A673 (cell line): Measurements from ENCODE around the gene OR5W2. TPM values are rescaled to one million over a fixed set of nuclear protein-coding genes. Genes with fewer than 3 reads are reported as not detected.

ENCODE experiments used
- Bru-seq: library from RNA; stranded (reverse); fragments of 400-500 nt; gene quantifications from one replicate; lab custom pipeline; 2021; lab: Mats Ljungman, UMichigan
- BruChase-seq, 2 experiments: library from RNA; stranded (reverse); fragments of 400-500 nt; gene quantifications; one replicate each; lab custom pipeline; 2021; lab: Mats Ljungman, UMichigan
- BruUV-seq: library from RNA; stranded (reverse); fragments of 400-500 nt; replicated peaks from 2 replicates; lab custom pipeline; 2021; lab: Mats Ljungman, UMichigan
- CTCF ChIA-PET: fragments of 300-600 bp; sonication (Branson Sonifier 250); formaldehyde crosslinking; loops from one replicate; lab custom pipeline; 2022; ENCODE audit warnings: antibody characterized with exemption; lab: Charles Lee
- POLR2A ChIA-PET: fragments of 300-600 bp; sonication (Branson Sonifier 250); formaldehyde crosslinking; loops from one replicate; lab custom pipeline; 2022; ENCODE audit warnings: antibody characterized with exemption; ENCODE audit not compliant: low non-redundant PET; lab: Charles Lee
- DNase-seq: peaks from one replicate; pipeline ENCODE4 v3.0.0-alpha.2; 2015; ENCODE audit warnings: low spot score
- H3K27ac ChIP-seq: fragments of 200-600 bp; sonication (generic); 2 replicates; pipeline ENCODE4 v1.5.1; 2016; ENCODE audit warnings: mixed run types, low read depth, mild to moderate bottlenecking, mixed read lengths, antibody characterized with exemption, low read length; ENCODE audit not compliant: poor library complexity, severe bottlenecking
- H3K27me3 ChIP-seq: fragments of 200-600 bp; sonication (generic); replicated peaks from 2 replicates; pipeline ENCODE4 v1.6.1; 2017; ENCODE audit warnings: mixed run types, low read depth, mild to moderate bottlenecking, mixed read lengths, antibody characterized with exemption, low read length; ENCODE audit not compliant: insufficient read depth, poor library complexity
- H3K36me3 ChIP-seq: fragments of 200-600 bp; sonication (generic); 2 replicates; pipeline ENCODE4 v1.6.1; 2016; ENCODE audit warnings: mixed run types, mild to moderate bottlenecking, mixed read lengths, antibody characterized with exemption, low read length; ENCODE audit not compliant: insufficient read depth, poor library complexity, severe bottlenecking
- H3K4me1 ChIP-seq: fragments of 200-600 bp; sonication (generic); 2 replicates; pipeline ENCODE4 v1.6.1; 2017; ENCODE audit warnings: mixed run types, mild to moderate bottlenecking, mixed read lengths, antibody characterized with exemption, low read length; ENCODE audit not compliant: insufficient read depth, poor library complexity, severe bottlenecking
- H3K4me3 ChIP-seq: fragments of 200-600 bp; sonication (generic); 2 replicates; pipeline ENCODE4 v1.5.1; 2016; ENCODE audit warnings: low read depth, mixed run types, mild to moderate bottlenecking, mixed read lengths, low read length; ENCODE audit not compliant: poor library complexity, severe bottlenecking
- H3K9me3 ChIP-seq: fragments of 200-600 bp; sonication (generic); 2 replicates; pipeline ENCODE4 v1.6.1; 2016; ENCODE audit warnings: mixed run types, low read depth, mild to moderate bottlenecking, mixed read lengths, antibody characterized with exemption, low read length; ENCODE audit not compliant: poor library complexity, severe bottlenecking
- EZH2 ChIP-seq: fragments of 200-600 bp; sonication (generic); IDR thresholded peaks from 2 replicates; pipeline ENCODE4 v1.6.1; 2017; ENCODE audit warnings: borderline replicate concordance, low read depth, mild to moderate bottlenecking, mixed read lengths, antibody characterized with exemption, low read length; ENCODE audit not compliant: poor library complexity, severe bottlenecking
- intact Hi-C: fragments of 100-400 bp; cut with micrococcal nuclease; formaldehyde crosslinking; loops from one replicate; pipeline ENCODE4 v1.10.0; 2022; ENCODE audit not compliant: unreplicated experiment
- long read RNA-seq: library from polyadenylated mRNA; stranded (forward); transcript quantifications from one replicate; pipeline ENCODE4 v2.0.0, GENCODE V29; 2022
- total RNA-seq: library from RNA; stranded (reverse); gene quantifications from 2 replicates; pipeline ENCODE4 v1.2.3, GENCODE V29; 2021
- TF ChIP-seq, protein P1 (sequence below): fragments of 300-800, 200-600 bp; sonication (generic); conservative IDR thresholded peaks from 2 replicates; pipeline ENCODE4 v1.5.1; 2017; ENCODE audit warnings: low read depth, mild to moderate bottlenecking, antibody characterized with exemption, low read length, moderate library complexity, mixed read lengths

The OR5W2 gene
- total RNA-seq (not detected in 2 replicates), Bru-seq, nascent RNA (not detected), BruChase-seq, experiment 1, labeled RNA remaining after a 2-hour chase (not detected), BruChase-seq, experiment 2, labeled RNA remaining after a 6-hour chase (not detected)
- long read RNA-seq, result 0 reads

- DNase-seq, result no peak
- Histone ChIP-seq H3K9me3 (no peaks in the 10 kb centered on the region), H3K4me3 (no peak within 1 kb of the TSS), H3K27ac (no peak within 1 kb of the TSS), H3K36me3 (no peaks in the 10 kb centered on the region), H3K27me3 (no peaks in the 10 kb centered on the region), H3K4me1 (no peaks in the 10 kb centered on the region)
- ChIA-PET CTCF (no interaction called here), POLR2A (no interaction called here)
- BruUV-seq, result no TSS peak
- intact Hi-C loops, result no loop called here
- TF ChIP-seq EZH2, result no peak
- TF ChIP-seq, protein P1, sequence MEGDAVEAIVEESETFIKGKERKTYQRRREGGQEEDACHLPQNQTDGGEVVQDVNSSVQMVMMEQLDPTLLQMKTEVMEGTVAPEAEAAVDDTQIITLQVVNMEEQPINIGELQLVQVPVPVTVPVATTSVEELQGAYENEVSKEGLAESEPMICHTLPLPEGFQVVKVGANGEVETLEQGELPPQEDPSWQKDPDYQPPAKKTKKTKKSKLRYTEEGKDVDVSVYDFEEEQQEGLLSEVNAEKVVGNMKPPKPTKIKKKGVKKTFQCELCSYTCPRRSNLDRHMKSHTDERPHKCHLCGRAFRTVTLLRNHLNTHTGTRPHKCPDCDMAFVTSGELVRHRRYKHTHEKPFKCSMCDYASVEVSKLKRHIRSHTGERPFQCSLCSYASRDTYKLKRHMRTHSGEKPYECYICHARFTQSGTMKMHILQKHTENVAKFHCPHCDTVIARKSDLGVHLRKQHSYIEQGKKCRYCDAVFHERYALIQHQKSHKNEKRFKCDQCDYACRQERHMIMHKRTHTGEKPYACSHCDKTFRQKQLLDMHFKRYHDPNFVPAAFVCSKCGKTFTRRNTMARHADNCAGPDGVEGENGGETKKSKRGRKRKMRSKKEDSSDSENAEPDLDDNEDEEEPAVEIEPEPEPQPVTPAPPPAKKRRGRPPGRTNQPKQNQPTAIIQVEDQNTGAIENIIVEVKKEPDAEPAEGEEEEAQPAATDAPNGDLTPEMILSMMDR, result no peak
Measured at GRCh38 chr11:55914482-55914881, at the start of gene OR5W2. TSS of gene OR5W2 (minus strand) at chr11:55914582. CDS start at chr11:55914582, 0 bp downstream.

- ChIA-PET POLR2A (no interaction called here), CTCF (no interaction called here)
- H3K27ac ChIP-seq, result no peak overlapping the region
- no peak for DNase-seq
- no peaks in the 10 kb centered on the region for H3K36me3 ChIP-seq
- no peaks in the 10 kb centered on the region for H3K27me3 ChIP-seq
- H3K9me3 ChIP-seq, result no peaks in the 10 kb centered on the region
- no TSS peak for BruUV-seq
- H3K4me1 ChIP-seq, result no peaks in the 10 kb centered on the region
- no peak overlapping the region for H3K4me3 ChIP-seq
- TF ChIP-seq EZH2, result no peak
- TF ChIP-seq, protein P1, result no peak
- intact Hi-C loops, result no loop called here
Measured at GRCh38 chr11:55956521-55956920, 42.1 kb upstream of the OR5W2 start.

DNA sequence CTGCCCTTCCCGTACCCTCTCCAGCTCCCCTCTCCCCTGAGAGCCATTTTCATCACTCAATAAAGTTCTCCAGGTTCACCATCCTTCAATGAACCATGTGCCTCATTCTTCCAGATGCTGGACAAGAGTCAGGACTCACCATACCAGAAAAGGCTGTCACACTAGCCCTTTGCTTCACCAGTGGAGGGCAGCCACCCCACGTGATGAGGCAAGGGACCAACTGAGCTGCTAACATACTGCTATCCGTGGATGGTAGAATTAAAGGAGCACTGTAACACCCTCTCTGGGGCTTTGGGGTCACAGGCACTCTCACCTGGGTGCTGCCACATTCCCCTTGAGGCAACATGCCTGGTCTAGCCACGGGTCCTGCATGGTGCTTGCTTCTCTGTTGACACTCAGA lies 34.9 kb upstream of the OR5W2 start:
- no peaks in the 10 kb centered on the region for H3K27me3 ChIP-seq
- ChIA-PET CTCF (no interaction called here), POLR2A (no interaction called here)
- H3K4me1 ChIP-seq, result no peaks in the 10 kb centered on the region
- H3K9me3 ChIP-seq, result no peaks in the 10 kb centered on the region
- TF ChIP-seq, protein P1, result no peak
- no peak for TF ChIP-seq EZH2
- no peak overlapping the region for H3K27ac ChIP-seq
- intact Hi-C loops, result no loop called here
- BruUV-seq, result no TSS peak
- H3K4me3 ChIP-seq, result no peak overlapping the region
- DNase-seq, result no peak
- no peaks in the 10 kb centered on the region for H3K36me3 ChIP-seq
